Globus pallidus (tissue), 1 donor: ENCODE results near the gene IL22RA1.

Experiments used
- DNase-seq: peaks from one replicate; pipeline ENCODE4 v3.0.0-alpha.2; 2015; ENCODE audit warnings: low spot score

The IL22RA1 gene

GRCh38 chr1:24111996-24112779, 30.8 kb downstream of the IL22RA1 start, which contains the start of gene MYOM3:
Gene MYOM3 (minus strand): TSS chr1:24112135. CDS start chr1:24108636, 3,499 bp downstream.
- DNase-seq: peak; percentile 16

DNA sequence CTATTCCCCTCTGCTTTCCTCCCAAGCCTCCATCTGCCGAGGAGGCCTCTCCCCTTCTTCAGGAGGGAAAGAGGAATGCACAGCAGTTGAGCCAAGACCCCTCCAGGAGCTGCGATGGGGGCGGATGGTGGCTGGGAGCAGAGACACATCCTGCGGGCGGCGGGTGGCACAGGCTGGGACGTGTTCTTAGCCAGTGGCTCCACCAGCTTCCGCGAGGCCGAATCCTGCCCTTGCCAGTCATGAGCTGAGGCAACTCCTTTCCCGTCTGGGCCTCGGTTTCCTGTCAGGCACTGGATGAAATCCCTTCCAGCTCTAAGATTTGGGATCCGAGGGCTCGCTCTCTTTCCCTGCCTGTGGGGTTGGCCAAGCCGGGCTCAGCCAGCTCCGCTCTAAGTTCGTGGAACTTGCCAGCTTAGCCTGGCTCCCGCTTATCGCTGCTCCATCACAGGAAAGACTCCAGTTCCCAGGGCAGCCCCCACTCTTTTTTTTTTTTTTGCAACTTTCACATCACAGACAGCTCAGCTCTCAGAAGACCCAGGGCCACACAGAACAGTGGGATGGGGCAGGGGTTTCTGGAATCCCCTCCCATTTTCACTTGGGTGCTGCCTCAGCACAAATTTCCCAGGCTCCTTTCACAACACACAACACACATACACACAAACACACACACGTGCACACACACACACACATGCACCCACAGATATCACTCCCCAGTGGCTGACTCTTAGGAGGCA, 31.5 kb downstream of the IL22RA1 start:
- no peak for DNase-seq

- DNase-seq: no peak
These were observed 32.2 kb downstream of the IL22RA1 start for GRCh38 chr1:24110642-24111261.

DNA sequence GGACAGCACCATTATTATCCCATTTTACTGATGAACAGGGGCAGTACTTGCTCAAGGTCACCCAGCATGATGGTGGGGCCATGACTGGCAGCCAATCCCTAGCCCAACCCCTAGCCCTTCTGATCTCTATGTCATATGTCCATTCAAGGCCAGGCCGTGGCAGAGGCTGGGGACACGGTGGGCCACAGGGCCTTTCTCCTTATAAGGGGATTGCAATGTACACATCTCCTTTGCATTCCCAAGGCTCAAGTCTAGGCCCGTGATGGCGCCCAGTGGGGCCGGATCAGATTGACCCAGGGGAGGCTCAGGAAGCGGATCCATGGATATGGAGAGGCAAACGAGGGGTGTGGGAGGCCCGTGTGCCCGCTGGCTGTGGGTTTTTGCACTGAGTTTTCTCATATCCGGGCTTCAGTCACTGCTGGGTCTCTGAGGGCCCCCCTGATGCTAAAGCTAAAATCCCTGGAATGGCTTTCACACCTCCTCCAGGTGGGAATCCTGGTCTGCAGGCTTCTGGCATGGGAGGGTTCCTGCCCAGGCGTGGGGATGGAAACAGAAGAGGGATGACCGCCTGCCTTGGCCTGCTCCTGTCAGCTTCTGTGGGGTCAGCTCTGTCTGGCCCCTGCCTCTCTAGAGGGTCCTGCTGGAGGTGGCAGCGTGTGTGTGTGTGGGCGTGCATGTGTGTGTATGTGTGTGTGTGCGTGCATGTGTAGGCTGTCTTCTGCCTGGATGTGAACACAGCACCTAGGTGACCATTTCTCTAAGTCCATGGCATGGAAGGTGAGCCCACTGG, 33.1 kb downstream of the IL22RA1 start:
- DNase-seq: no peak

DNA sequence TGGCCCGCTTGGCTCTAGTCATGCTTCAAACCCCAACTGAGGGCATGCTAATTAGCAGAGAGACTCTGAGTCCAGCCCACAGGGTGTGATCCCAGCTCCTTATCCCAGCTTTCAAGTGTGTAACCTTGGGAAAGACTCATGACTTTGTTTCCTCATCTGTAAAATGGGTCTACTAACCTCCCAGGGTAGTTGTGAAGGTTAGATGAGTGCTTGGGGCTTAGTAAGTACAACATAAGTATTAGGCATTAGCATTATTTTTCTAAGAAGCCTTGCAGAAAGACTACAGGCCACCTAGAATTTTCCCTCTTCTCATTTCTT, 33.8 kb downstream of the IL22RA1 start:
- DNase-seq: no peak

- DNase-seq: no peak
These were observed 34.4 kb downstream of the IL22RA1 start for GRCh38 chr1:24108334-24109165.

GRCh38 chr1:24107462-24108138, 35.3 kb downstream of the IL22RA1 start:
- DNase-seq: no peak

- DNase-seq: no peak
These were observed 37.4 kb downstream of the IL22RA1 start for GRCh38 chr1:24105368-24106160.

DNA sequence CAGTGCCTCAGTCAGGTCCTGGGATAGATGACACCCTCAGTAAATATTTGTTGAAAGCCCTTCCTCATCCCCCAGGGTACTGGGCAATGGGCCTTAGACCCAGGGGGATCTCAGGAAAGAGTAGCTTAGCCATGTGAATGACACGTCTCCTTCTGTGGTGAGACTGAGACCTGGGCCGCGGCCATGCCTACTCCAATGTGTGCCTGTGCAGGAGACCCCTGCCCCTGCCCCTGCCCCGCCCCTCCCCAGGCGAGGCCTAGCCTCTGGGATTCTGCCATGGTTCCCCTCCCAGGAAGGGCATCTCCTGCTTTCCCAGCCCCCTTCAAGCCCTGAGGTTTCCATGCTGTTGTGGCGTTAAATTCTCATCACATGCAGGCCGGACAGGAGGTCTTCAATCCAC, 38.1 kb downstream of the IL22RA1 start:
- DNase-seq: no peak

DNA sequence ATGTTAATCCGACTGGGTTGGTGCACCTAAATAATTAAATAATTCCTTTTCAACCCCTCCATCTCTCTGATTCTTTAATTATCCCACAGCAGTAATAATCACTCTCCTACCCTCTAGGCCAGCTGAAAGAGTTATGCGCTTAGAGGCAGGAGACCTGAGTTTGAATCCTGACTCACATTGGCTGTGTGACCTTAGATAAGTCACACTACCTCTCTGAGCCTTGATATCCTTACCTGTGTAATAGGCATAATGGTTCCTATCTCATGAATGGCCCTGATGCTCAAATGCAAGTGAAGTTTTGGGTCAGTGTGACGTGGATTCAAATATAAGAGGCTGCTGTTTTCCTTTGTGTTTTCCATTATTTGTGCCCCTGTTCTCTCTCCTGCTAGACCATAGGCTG, 39.1 kb downstream of the IL22RA1 start:
- no peak for DNase-seq

- no peak for DNase-seq
These were observed 39.5 kb downstream of the IL22RA1 start for GRCh38 chr1:24103408-24103807.

- DNase-seq: no peak
These were observed 40.0 kb downstream of the IL22RA1 start for GRCh38 chr1:24102961-24103360.

- no peak for DNase-seq
These were observed 40.9 kb downstream of the IL22RA1 start for GRCh38 chr1:24101796-24102586.

GRCh38 chr1:24100945-24101737, 41.8 kb downstream of the IL22RA1 start:
- no peak for DNase-seq

GRCh38 chr1:24098943-24099638, 43.8 kb downstream of the IL22RA1 start:
- no peak for DNase-seq

- no peak for DNase-seq
These were observed 44.8 kb downstream of the IL22RA1 start for GRCh38 chr1:24098102-24098501.

GRCh38 chr1:24097663-24098062, 45.3 kb downstream of the IL22RA1 start:
- no peak for DNase-seq

DNA sequence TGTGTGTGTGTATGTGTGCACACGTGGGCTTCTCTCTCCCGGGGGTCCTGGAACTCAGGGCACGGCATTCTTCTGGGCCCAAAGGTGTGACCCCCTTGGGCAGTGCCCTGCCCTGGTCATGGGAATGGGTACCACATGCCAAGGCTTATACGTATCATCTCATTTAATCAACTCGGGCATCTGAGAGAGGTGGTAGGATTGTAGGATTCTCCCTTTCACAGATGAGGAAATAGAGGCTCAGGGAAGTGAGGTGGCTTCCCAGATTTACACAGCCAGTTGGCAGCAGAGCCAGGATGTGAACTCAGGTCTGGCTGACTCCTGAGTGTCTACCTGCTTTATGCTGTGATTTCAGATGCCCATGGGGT, 46.2 kb downstream of the IL22RA1 start:
- DNase-seq: no peak
